GM18526 (cell line): ENCODE data around the gene IL1RAPL1.

Experiments used
- POLR2A ChIP-seq: IDR thresholded peaks from 3 replicates; pipeline ENCODE4 v1.6.1; 2011; ENCODE audit not compliant: insufficient read length; ENCODE audit errors: extremely low read depth

Gene IL1RAPL1

GRCh38 chrX:29435396-29435795 is 848.1 kb downstream of the IL1RAPL1 start:
- no peak for TF ChIP-seq POLR2A

- no peak for TF ChIP-seq POLR2A
These were observed 860.6 kb downstream of the IL1RAPL1 start for GRCh38 chrX:29447867-29448266.

- no peak for TF ChIP-seq POLR2A
These were observed 866.1 kb downstream of the IL1RAPL1 start for GRCh38 chrX:29453333-29453732.

- TF ChIP-seq POLR2A: no peak
These were observed 868.5 kb downstream of the IL1RAPL1 start for GRCh38 chrX:29455702-29456101.

GRCh38 chrX:29461039-29461438 is 873.8 kb downstream of the IL1RAPL1 start:
- TF ChIP-seq POLR2A: no peak

GRCh38 chrX:29466456-29466855 is 879.2 kb downstream of the IL1RAPL1 start:
- no peak for TF ChIP-seq POLR2A

GRCh38 chrX:29468911-29469494 is 881.8 kb downstream of the IL1RAPL1 start:
- TF ChIP-seq POLR2A: no peak

- no peak for TF ChIP-seq POLR2A
These were observed 882.8 kb downstream of the IL1RAPL1 start for GRCh38 chrX:29470030-29470429.

- no peak for TF ChIP-seq POLR2A
These were observed 884.6 kb downstream of the IL1RAPL1 start for GRCh38 chrX:29471829-29472228.

- TF ChIP-seq POLR2A: no peak
These were observed 890.6 kb downstream of the IL1RAPL1 start for GRCh38 chrX:29477878-29478277.

- no peak for TF ChIP-seq POLR2A
These were observed 891.3 kb downstream of the IL1RAPL1 start for GRCh38 chrX:29478336-29479069.

- no peak for TF ChIP-seq POLR2A
These were observed 900.0 kb downstream of the IL1RAPL1 start for GRCh38 chrX:29487214-29487613.

- no peak for TF ChIP-seq POLR2A
These were observed 900.5 kb downstream of the IL1RAPL1 start for GRCh38 chrX:29487714-29488113.

GRCh38 chrX:29488919-29489318 is 901.7 kb downstream of the IL1RAPL1 start:
- TF ChIP-seq POLR2A: no peak

- TF ChIP-seq POLR2A: no peak
These were observed 903.4 kb downstream of the IL1RAPL1 start for GRCh38 chrX:29490606-29491005.

- no peak for TF ChIP-seq POLR2A
These were observed 904.4 kb downstream of the IL1RAPL1 start for GRCh38 chrX:29491659-29492058.
